ENCODE data around the gene ARAP3.
"Not testable (repeated sequence)": the region's sequence is repeated elsewhere in the genome, so short reads cannot be mapped to it uniquely, and the experiment has no call there.

The ARAP3 gene

DNA sequence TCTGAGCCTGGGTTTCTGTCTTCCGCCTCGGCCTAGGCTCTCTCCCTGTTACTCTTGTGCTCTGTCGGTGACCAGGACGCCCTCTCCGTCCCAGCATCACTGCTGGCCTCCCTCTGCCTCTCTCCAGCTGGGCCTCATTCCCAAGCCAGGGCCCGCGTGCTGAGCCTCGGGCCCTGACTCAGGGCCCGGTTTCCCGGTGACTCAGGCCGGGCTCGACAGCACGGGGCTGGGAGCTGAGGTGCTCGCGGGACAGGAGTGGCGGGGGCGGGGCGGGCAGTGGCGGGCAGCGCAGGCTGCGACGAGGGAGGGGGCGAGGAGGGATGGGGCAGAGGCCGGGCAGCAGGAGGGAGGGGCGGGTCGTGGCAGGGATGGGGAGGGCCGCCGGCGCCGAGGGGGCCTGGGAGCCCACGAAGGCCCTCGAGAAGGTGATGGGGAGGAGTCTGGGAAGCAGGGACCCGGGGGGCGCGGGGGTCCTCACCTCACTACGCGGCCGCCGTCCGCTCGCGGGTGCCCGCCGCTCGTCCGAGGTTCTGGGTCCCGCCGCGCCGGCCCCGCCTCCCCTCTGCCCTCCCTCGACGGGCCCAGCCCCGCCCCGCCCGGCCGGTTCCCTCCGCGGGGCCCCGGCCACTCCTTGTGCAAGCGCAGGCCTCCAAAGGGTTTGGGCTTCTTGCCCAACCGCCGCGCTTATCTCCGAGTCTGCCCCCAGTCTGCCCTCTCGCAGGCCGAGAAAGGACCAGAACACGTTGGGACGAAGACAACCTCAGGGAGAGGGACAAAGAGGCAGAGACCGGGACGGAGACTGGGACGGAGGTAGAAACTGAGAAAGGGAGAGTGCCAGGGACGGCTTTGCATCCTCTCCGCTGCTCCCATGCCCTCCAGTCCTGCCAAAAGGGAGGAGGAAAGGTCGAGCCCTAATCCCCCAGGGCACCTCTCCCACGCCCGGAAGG is at the start of gene ARAP3:
TSS of gene ARAP3 (minus strand) at position 536 of the 947 bp plus-strand sequence. CDS start 1,744 bp downstream, outside the sequence.
- DNase-seq: no peak

- no peak for DNase-seq
Measured at GRCh38 chr5:141729387-141730006, 47.5 kb upstream of the ARAP3 start.

DNA sequence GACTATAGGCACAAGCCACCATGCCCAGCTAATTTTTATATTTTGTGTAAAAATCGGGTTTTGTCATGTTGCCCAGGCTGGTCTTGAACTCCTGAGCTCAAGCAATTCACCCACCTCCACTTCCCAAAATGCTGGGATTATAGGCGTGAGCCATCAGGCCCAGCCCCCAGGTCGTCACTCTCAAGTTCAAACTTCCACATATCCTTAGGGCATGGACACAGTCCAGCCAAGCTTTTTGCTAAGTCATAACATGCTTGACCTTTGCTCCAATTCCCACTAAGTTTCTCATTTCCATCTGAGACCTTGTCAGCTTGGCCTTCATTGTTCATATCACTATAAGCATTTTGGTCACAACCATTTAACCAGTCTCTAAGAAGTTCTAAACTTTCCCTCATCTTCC is 43.9 kb upstream of the ARAP3 start:
- DNase-seq: no peak

DNA sequence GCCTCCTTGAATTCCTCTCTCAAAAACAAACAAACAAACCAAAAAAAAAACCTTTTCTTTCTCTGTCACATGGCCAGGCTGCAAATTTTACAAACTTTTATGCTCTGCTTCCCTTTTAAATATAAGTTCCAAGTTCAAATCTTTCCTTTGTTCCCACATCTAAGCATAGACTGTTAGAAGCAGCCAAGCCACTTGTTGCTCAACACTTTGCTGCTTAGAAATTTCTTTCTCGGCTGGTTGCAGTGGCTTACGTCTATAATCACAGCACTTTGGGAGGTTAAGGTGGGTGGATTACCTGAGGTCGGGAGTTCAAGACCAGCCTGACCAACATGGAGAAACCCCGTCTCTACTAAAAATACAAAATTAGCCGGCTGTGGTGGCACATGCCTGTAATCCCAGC is 43.1 kb upstream of the ARAP3 start:
- DNase-seq: not testable (repeated sequence)

DNA sequence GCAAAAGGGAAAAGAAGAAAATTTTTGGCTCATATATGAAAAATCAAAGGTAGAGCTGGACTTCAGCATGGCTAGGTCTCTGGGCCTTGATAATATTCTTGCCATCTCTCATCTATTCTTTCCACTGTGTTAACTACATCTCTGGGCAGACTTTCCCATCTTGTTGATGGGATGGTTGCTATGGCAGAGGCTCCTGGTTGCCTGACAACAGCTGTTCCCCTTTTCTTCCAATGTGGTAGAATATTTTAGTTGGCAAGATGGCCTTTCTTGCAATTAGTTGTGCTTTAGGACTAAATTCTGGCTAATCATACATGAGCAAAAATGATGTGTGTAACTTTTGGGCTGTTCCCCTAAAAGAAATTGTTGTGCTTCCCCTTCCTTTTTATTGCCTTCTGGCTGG is 40.2 kb upstream of the ARAP3 start:
- DNase-seq: no peak

- DNase-seq: no peak
Measured at GRCh38 chr5:141717043-141717442, 35.0 kb upstream of the ARAP3 start.

- DNase-seq: no peak
Measured at GRCh38 chr5:141716468-141716867, 34.4 kb upstream of the ARAP3 start.

- DNase-seq: peak in 1 of 3 experiments; percentile 53
Measured at GRCh38 chr5:141716009-141716408, 34.0 kb upstream of the ARAP3 start.

DNA sequence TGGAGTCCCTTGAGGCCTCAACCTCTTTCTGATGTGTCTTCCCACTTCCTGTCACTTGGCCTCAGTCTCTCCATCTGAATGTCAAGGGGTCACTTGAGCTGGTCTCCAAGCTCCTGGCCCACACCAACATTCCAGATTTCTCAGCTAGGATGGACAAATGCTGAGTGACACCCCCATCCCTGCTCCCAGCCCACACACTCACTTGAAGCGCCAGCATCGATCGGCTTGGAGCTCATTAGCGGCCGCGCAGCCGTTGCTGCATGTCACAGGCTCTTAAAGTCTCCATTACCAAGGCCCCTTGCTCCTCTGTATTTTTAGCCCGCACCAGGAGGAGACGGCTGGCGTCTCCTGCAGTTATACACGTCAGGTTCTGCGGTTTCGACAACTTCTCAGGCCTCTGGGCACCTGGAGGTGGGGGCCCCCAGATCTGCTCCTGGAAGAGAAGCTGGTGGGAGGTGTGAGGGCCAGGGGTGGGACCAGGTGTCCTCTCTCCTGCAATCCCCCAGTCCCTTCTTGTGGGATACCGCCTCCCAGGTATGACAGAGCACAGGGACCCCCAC is 33.4 kb upstream of the ARAP3 start:
- peak in 1 of 3 experiments; percentile 81 for DNase-seq

GRCh38 chr5:141714542-141715310 is 32.7 kb upstream of the ARAP3 start:
- peak in 1 of 3 experiments; percentile 30 for DNase-seq

DNA sequence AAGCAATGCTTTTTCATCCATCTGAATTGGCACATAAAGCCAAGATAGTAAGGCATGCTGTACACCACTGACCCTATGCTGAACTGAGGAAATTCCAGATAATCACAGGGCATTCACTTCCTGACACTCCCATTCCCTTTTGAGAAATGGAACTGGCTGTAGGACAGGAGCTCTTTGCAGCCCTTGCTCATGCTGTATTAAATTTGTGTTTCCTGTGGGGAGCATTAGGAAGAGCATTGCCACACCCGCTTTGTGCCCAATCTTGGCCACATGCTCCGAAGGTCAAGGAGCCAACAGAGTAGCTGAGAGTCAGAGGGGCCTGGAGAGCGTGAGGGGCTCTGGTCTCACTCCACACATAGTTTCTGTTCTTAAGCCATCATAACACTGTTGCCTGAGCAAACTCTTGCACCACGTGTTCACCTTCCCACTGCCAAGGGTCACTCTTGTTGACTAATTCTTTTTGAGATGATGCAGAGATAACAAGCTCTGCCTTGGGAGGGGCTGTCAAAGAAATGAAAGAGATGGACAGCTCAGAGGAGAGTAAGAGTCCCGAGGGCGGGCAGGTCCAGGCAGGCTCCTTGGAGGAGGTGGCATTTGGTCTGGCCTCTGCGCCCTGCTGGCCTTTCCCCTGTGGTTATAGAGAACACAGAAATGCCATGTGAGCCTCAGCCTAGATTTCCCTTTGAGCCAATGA is 31.7 kb upstream of the ARAP3 start:
- no peak for DNase-seq

DNA sequence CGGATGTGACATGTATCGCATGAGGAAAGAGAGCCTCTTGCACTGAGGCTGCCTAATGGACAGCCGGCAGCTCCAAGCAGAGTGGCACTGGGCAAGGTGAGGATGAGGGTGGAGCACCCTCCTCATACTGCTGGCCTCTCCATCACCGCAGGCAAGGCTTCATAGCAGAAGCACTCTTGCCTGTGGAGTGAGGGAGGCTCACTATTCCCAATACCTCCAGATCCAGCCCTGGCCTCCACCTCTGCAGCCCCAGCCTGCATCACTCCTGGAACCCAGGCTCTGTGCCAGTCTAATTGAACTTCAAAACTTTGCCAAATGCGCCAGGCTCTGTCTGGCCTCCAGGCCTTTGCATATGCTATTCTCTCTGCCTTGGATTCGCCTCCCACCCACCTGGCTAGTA is 29.7 kb upstream of the ARAP3 start:
- DNase-seq: no peak

DNA sequence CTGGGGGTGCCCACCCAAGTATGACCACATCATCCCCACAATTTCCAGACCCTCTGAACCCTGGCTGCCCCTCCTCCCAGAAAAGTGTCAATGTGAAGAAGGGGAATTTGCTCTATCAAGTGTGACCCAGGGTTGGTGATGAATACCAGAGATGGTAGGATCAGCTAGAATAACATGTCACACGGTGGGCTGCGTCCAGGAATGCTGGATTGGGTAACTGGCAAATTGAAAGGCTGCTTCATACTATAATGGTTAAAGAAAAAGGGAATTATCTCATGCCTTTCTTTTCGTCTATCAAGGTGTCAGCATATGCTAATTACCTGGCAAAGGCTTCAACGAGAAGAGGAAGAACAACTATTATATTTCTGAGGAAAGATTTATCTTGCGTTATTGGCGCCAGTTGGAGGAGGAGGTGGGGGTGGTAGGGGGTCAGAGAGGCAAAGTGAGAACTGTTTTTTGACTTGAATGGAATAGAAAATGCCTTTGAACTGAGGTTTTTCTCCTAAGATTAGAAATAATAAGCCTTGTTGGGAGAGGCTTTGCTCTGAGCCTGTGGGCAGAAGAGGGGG is 27.8 kb upstream of the ARAP3 start:
- DNase-seq: no peak

GRCh38 chr5:141708016-141708415 is 26.0 kb upstream of the ARAP3 start:
- no peak for DNase-seq

- DNase-seq: no peak
Measured at GRCh38 chr5:141707510-141707909, 25.5 kb upstream of the ARAP3 start.

- DNase-seq: no peak
Measured at GRCh38 chr5:141706121-141706520, 24.1 kb upstream of the ARAP3 start.

- no peak for DNase-seq
Measured at GRCh38 chr5:141705469-141705868, 23.4 kb upstream of the ARAP3 start.

DNA sequence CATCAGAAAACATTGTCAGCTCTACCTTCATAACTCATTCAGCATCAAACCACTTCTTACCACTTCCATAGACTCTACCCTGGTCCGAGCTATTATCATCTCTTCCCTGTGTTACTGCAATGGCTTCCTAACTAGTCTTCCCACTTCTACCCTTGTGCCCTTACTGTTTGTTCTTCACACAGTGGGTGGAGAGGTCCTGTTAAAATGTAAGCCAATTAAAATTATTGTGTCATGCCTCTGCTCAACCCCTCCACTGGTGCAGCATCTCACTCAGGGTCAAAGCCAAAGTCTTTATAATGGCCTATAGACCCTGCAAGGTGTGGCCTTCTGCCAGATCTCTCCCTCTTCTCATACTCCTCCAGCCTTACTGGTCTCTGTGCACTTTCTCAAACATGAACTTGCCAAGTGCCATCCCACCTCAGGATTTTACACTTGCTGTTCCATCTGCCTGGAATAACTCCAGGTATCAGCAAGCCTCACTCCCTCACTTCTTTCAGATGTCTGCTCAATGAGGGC is 22.8 kb upstream of the ARAP3 start:
- DNase-seq: no peak

DNA sequence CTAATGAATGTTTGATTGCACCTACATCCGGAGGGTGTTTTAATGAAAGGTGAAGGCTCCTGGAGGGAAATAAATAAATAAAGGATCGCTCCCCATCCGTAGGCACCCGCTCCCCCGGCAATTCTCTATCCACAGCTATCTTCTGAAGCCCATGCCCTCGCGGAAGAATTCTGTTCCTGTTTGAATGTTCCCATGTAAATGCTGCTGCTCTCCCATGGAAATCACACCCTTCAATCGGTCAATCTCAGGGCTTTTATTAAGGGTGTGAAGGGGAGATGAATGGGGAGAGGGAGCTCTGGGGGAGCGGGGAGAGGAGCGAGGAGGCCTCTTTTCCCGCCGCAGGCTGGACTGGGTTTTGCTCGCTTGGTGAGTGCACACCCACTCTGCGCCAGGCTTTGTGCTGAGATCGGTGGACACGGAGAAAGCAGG is 21.1 kb upstream of the ARAP3 start:
- DNase-seq: peak in 2 of 3 experiments; percentile 34 to 67

- DNase-seq: no peak
Measured at GRCh38 chr5:141701360-141702119, 19.5 kb upstream of the ARAP3 start.

DNA sequence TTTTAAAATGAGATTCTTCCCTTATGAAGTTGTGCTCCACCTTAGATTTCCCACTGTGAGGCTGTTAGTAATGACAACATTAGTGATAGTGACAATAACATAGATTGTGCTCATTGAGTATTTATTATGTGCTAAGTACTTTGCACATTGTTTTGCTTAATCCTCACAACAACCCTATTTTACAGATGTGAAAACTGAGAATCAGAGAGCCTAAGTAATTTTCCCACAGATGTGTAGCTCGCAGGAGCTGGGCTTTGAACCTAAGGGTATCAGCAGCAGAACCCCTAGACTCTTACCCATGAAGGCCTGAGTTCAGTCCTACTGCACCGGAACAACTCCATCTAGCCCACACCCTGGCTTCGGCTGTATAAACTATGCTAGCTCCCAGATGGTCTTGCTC is 15.6 kb upstream of the ARAP3 start:
- no peak for DNase-seq
